K562 (cell line): ENCODE data around the gene CEP350. TPM values are rescaled to one million over a fixed set of nuclear protein-coding genes. Genes with fewer than 3 reads are reported as not detected.
A peak's percentile ranks its signal among the peaks of the same experiment; 100 is the strongest.

Experiments used
- ASH1L ChIP-seq: fragments of 450-650 bp; IDR thresholded peaks from 2 replicates; pipeline ENCODE4 v1.6.1; 2018; ENCODE audit warnings: borderline replicate concordance, mild to moderate bottlenecking, low read depth; ENCODE audit not compliant: partially characterized antibody
- CHD4 ChIP-seq: fragments of 200-600 bp; sonication (generic); IDR thresholded peaks from 3 replicates; pipeline ENCODE4 v1.6.1; 2012; ENCODE audit warnings: low read depth, mild to moderate bottlenecking, mixed read lengths, low read length, inconsistent platforms; ENCODE audit not compliant: insufficient read depth, insufficient replicate concordance, poor library complexity, severe bottlenecking
- COPS2 ChIP-seq: fragments of 450-650 bp; conservative IDR thresholded peaks from 2 replicates; pipeline ENCODE4 v1.6.1; 2016; ENCODE audit warnings: mild to moderate bottlenecking, moderate library complexity
- DDX20 ChIP-seq: fragments of 450-650 bp; IDR thresholded peaks from 2 replicates; pipeline ENCODE4 v1.6.1; 2016; ENCODE audit warnings: missing genetic modification characterization, low read depth, mild to moderate bottlenecking, missing compliant biosample characterization, moderate library complexity
- ELF2 ChIP-seq: fragments of 250-450 bp; sonication (Bioruptor Pico); IDR thresholded peaks from 2 replicates; pipeline ENCODE4 v1.5.0; 2021; ENCODE audit warnings: mild to moderate bottlenecking
- FOS ChIP-seq: IDR thresholded peaks from 3 replicates; pipeline ENCODE4 v1.6.1; 2011; ENCODE audit not compliant: insufficient read length; ENCODE audit errors: extremely low read depth
- HOXB6 ChIP-seq: fragments of 250-450 bp; sonication (Bioruptor Pico); IDR thresholded peaks from 2 replicates; pipeline ENCODE4 v1.5.1; 2022; ENCODE audit warnings: mild to moderate bottlenecking, borderline replicate concordance
- MAFF ChIP-seq: IDR thresholded peaks from 2 replicates; pipeline ENCODE4 v1.6.1; 2012; ENCODE audit warnings: low read length, improper control_type of control experiment
- NR1H2 ChIP-seq: sonication (generic); formaldehyde crosslinking; IDR thresholded peaks from 2 replicates; pipeline ENCODE4 v1.4.0; 2020; ENCODE audit warnings: mild to moderate bottlenecking, missing genetic modification reagents
- POLR2A ChIP-seq: fragments of 450-650 bp; conservative IDR thresholded peaks from 2 replicates; pipeline ENCODE4 v1.6.1; 2016
- POLR2AphosphoS5 ChIP-seq: IDR thresholded peaks from 2 replicates; pipeline ENCODE4 v1.6.1; 2011; ENCODE audit warnings: mild to moderate bottlenecking, low read depth, low read length, moderate library complexity; ENCODE audit not compliant: control insufficient read depth, insufficient read depth
- POLR3G ChIP-seq: IDR thresholded peaks from 2 replicates; pipeline ENCODE4 v1.6.1; 2011; ENCODE audit not compliant: insufficient read length, insufficient replicate concordance; ENCODE audit errors: extremely low read depth
- SP2 ChIP-seq: IDR thresholded peaks from 2 replicates; pipeline ENCODE4 v1.6.1; 2011; ENCODE audit warnings: mild to moderate bottlenecking, low read depth, low read length, moderate library complexity; ENCODE audit not compliant: poor library complexity, severe bottlenecking; ENCODE audit errors: extremely low read depth
- XRCC5 ChIP-seq: fragments of 200-400 bp; formaldehyde crosslinking; IDR thresholded peaks from 2 replicates; pipeline ENCODE4 v1.6.1; 2017; ENCODE audit warnings: low read depth, mild to moderate bottlenecking, low read length
- ZC3H11A ChIP-seq: IDR thresholded peaks from 2 replicates; pipeline ENCODE4 v1.6.1; 2012; ENCODE audit warnings: low read depth, low read length, improper control_type of control experiment
- ZFP1 ChIP-seq: fragments of 450-650 bp; formaldehyde crosslinking; IDR thresholded peaks from 2 replicates; pipeline ENCODE4 v1.4.0; 2020; ENCODE audit warnings: mild to moderate bottlenecking, mixed read lengths
- ZNF224 ChIP-seq: sonication (generic); formaldehyde crosslinking; IDR thresholded peaks from 2 replicates; pipeline ENCODE4 v1.8.0; 2022; ENCODE audit warnings: mild to moderate bottlenecking, missing genetic modification reagents
- ZZZ3 ChIP-seq: fragments of 450-650 bp; IDR thresholded peaks from 2 replicates; pipeline ENCODE4 v1.6.1; 2016; ENCODE audit warnings: antibody characterized with exemption, mild to moderate bottlenecking, moderate library complexity
- polyA plus RNA-seq, 8 experiments: library from polyadenylated mRNA; depleted of rRNA in 4 of 8; stranded (reverse) in 5 of 8; unstranded in 3 of 8; fragments of >200 nt; fragmentation: Nextera tagmentation in 2 of 8; fragmentation: Illumina TruSeq in 1 of 8; extraction: Ambion mirVana in 2 of 8; extraction: Trizol in 1 of 8; gene quantifications; 2 replicates each; pipeline versions ENCODE4 v1.2.1 to v1.2.3, GENCODE V29; 2011 to 2014; ENCODE audit warnings: inconsistent platforms in 1 of 8, missing spikeins in 1 of 8
- total RNA-seq, 7 experiments: library from RNA; depleted of rRNA in 6 of 7; stranded (reverse); fragments of >200 nt in 6 of 7; fragmentation: Illumina TruSeq in 2 of 7; extraction: Trizol in 2 of 7; gene quantifications; 2 replicates each; pipeline versions ENCODE4 v1.2.1 to v1.2.3, GENCODE V29; 2011 to 2021; ENCODE audit warnings: low replicate concordance in 1 of 7
- TF ChIP-seq, protein P1 (sequence below): fragments of 250-450 bp; sonication (Bioruptor Pico); IDR thresholded peaks from 2 replicates; pipeline ENCODE4 v1.5.0; 2022; ENCODE audit warnings: mild to moderate bottlenecking
- TF ChIP-seq, protein P2 (sequence below): sonication (generic); formaldehyde crosslinking; IDR thresholded peaks from 2 replicates; pipeline ENCODE4 v1.5.0; 2020; ENCODE audit warnings: missing genetic modification reagents
- TF ChIP-seq, protein P3 (sequence below), 2 experiments: IDR thresholded peaks; 2 replicates each; pipeline ENCODE4 v1.6.1; 2011; ENCODE audit warnings: borderline replicate concordance in 1 of 2, control low read depth in 1 of 2, low read depth in 1 of 2, low read length in 1 of 2, mild to moderate bottlenecking in 1 of 2, mixed read lengths in 1 of 2, moderate library complexity in 1 of 2; ENCODE audit not compliant: insufficient read depth in 1 of 2, insufficient read length in 1 of 2, poor library complexity in 1 of 2, severe bottlenecking in 1 of 2; ENCODE audit errors: extremely low read depth in 1 of 2
- TF ChIP-seq, protein P4 (sequence below): sonication (generic); formaldehyde crosslinking; IDR thresholded peaks from 2 replicates; pipeline ENCODE4 v1.8.0; 2022; ENCODE audit warnings: missing genetic modification reagents, mild to moderate bottlenecking, borderline replicate concordance

The CEP350 gene
- total and polyA plus RNA-seq, 9 of the 15 experiments (the other 6 are each of a cell fraction or from before 2014, with no cell fraction given): 8.3 to 64.3 (median 28.0) TPM

DNA sequence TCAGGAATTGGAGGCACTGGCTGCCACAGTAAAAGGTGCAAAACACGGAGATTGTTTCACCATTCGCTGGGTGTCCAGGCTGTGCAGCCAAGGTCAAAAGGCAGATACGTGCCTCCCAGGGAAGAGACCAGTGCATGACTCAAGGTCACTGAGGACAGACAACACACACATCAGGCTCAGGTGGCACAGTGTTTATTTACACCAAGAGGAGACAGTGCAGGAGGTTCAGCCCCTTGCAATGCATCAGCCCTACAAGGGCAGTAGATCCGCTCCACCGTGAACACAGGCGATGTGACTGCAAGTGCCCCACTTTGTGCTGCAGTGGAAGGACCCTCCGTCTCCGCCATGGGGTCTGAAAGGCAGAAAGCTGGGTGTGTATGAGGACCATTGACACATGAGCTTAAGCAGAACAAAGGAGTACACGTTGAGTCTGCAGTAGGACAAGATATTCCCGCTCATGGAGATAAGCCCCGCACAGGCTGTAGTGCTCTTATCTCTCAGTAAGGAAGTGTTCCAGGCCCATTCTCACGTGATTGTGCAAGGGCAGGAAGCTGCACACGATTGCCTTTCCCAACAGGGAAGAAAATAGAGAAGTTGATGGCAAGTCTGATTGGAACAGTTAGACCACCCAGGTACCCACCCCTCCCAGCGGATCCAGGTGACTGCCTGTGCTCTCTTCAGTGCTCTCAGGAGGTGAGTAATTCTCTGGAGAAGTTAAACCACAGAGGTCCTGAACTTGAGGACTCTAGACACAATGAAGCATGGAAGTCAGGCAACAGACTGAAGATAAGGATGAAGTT lies 162.6 kb downstream of the CEP350 start (continued):
- TF ChIP-seq HOXB6 (CRISPR knock-in tag): no peak
- no peak for TF ChIP-seq SP2
- no peak for TF ChIP-seq POLR2A
- no peak for TF ChIP-seq NR1H2 (CRISPR knock-in tag)
- peak; percentile 40; the same call in 1 of the 2 replicates for TF ChIP-seq XRCC5
- no peak for TF ChIP-seq POLR3G
- no peak for TF ChIP-seq FOS
- TF ChIP-seq ZFP1: no peak
- no peak; the same call in 1 of the 2 replicates for TF ChIP-seq ELF2
- no peak for TF ChIP-seq ZZZ3
- TF ChIP-seq ASH1L: no peak
- TF ChIP-seq, protein P1, sequence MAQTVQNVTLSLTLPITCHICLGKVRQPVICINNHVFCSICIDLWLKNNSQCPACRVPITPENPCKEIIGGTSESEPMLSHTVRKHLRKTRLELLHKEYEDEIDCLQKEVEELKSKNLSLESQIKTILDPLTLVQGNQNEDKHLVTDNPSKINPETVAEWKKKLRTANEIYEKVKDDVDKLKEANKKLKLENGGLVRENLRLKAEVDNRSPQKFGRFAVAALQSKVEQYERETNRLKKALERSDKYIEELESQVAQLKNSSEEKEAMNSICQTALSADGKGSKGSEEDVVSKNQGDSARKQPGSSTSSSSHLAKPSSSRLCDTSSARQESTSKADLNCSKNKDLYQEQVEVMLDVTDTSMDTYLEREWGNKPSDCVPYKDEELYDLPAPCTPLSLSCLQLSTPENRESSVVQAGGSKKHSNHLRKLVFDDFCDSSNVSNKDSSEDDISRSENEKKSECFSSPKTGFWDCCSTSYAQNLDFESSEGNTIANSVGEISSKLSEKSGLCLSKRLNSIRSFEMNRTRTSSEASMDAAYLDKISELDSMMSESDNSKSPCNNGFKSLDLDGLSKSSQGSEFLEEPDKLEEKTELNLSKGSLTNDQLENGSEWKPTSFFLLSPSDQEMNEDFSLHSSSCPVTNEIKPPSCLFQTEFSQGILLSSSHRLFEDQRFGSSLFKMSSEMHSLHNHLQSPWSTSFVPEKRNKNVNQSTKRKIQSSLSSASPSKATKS (CRISPR knock-in tag): no peak
- peak; percentile 55; the same call in 1 of the 2 replicates for TF ChIP-seq POLR2AphosphoS5
- no peak for TF ChIP-seq CHD4
- no peak for TF ChIP-seq COPS2
- no peak for TF ChIP-seq MAFF
- TF ChIP-seq DDX20 (tag): no peak
- TF ChIP-seq, protein P2, sequence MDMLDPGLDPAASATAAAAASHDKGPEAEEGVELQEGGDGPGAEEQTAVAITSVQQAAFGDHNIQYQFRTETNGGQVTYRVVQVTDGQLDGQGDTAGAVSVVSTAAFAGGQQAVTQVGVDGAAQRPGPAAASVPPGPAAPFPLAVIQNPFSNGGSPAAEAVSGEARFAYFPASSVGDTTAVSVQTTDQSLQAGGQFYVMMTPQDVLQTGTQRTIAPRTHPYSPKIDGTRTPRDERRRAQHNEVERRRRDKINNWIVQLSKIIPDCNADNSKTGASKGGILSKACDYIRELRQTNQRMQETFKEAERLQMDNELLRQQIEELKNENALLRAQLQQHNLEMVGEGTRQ (CRISPR knock-in tag): peak; percentile 62
- TF ChIP-seq, protein P3, sequence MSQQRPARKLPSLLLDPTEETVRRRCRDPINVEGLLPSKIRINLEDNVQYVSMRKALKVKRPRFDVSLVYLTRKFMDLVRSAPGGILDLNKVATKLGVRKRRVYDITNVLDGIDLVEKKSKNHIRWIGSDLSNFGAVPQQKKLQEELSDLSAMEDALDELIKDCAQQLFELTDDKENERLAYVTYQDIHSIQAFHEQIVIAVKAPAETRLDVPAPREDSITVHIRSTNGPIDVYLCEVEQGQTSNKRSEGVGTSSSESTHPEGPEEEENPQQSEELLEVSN (IDR thresholded peaks at IDR 0.05; ENCODE audit: borderline replicate concordance in 1 of 2, extremely low read depth in 1 of 2, insufficient read depth in 1 of 2, insufficient read length in 1 of 2, low read depth in 1 of 2, low read length in 1 of 2, poor library complexity in 1 of 2, severe bottlenecking in 1 of 2): peak; percentile 71 to 93
- TF ChIP-seq, protein P4, sequence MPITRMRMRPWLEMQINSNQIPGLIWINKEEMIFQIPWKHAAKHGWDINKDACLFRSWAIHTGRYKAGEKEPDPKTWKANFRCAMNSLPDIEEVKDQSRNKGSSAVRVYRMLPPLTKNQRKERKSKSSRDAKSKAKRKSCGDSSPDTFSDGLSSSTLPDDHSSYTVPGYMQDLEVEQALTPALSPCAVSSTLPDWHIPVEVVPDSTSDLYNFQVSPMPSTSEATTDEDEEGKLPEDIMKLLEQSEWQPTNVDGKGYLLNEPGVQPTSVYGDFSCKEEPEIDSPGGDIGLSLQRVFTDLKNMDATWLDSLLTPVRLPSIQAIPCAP (CRISPR knock-in tag): no peak
- no peak for TF ChIP-seq ZNF224 (CRISPR knock-in tag)
- TF ChIP-seq ZC3H11A: no peak
